ENCODE data around the gene C10orf71.

C10orf71 gene

GRCh38 chr10:49368256-49368655, 69.3 kb downstream of the C10orf71 start:
- H3K27me3 Mint-ChIP-seq (ENCODE audit: low read depth), result no peaks in the 10 kb centered on the region
- H3K9me3 Mint-ChIP-seq, result no peaks in the 10 kb centered on the region
- H3K36me3 Mint-ChIP-seq (ENCODE audit: low read depth), result no peaks in the 10 kb centered on the region
- H3K4me3 Mint-ChIP-seq, result no peak overlapping the region
- H3K27ac Mint-ChIP-seq, result no peak overlapping the region
- H3K4me1 Mint-ChIP-seq (ENCODE audit: low read depth), result no peaks in the 10 kb centered on the region

- no peaks in the 10 kb centered on the region for H3K9me3 Mint-ChIP-seq
- no peaks in the 10 kb centered on the region for H3K27me3 Mint-ChIP-seq (ENCODE audit: low read depth)
- H3K4me1 Mint-ChIP-seq (ENCODE audit: low read depth), result no peaks in the 10 kb centered on the region
- no peak overlapping the region for H3K4me3 Mint-ChIP-seq
- H3K27ac Mint-ChIP-seq, result no peak overlapping the region
- no peaks in the 10 kb centered on the region for H3K36me3 Mint-ChIP-seq (ENCODE audit: low read depth)
Observed at GRCh38 chr10:49369216-49370162, 70.5 kb downstream of the C10orf71 start.

GRCh38 chr10:49370326-49371100, 71.5 kb downstream of the C10orf71 start:
- H3K4me3 Mint-ChIP-seq, result no peak overlapping the region
- no peaks in the 10 kb centered on the region for H3K9me3 Mint-ChIP-seq
- no peak overlapping the region for H3K27ac Mint-ChIP-seq
- H3K27me3 Mint-ChIP-seq (ENCODE audit: low read depth), result peaks cover 5% of the 10 kb centered on the region
- no peaks in the 10 kb centered on the region for H3K36me3 Mint-ChIP-seq (ENCODE audit: low read depth)
- no peaks in the 10 kb centered on the region for H3K4me1 Mint-ChIP-seq (ENCODE audit: low read depth)

- Mint-ChIP-seq H3K36me3 (ENCODE audit: low read depth) (no peaks in the 10 kb centered on the region), H3K9me3 (no peaks in the 10 kb centered on the region), H3K4me1 (ENCODE audit: low read depth) (no peaks in the 10 kb centered on the region), H3K27me3 (ENCODE audit: low read depth) (peaks cover 5% of the 10 kb centered on the region), H3K4me3 (no peak overlapping the region), H3K27ac (no peak overlapping the region)
Observed at GRCh38 chr10:49371967-49372366, 73.0 kb downstream of the C10orf71 start.

- Mint-ChIP-seq H3K4me1 (ENCODE audit: low read depth) (no peaks in the 10 kb centered on the region), H3K27ac (no peak overlapping the region), H3K27me3 (ENCODE audit: low read depth) (peaks cover 5% of the 10 kb centered on the region), H3K4me3 (no peak overlapping the region), H3K9me3 (no peaks in the 10 kb centered on the region), H3K36me3 (ENCODE audit: low read depth) (no peaks in the 10 kb centered on the region)
Observed at GRCh38 chr10:49373361-49373760, 74.4 kb downstream of the C10orf71 start.

- Mint-ChIP-seq H3K4me1 (ENCODE audit: low read depth) (no peaks in the 10 kb centered on the region), H3K27me3 (ENCODE audit: low read depth) (peaks cover 5% of the 10 kb centered on the region), H3K36me3 (ENCODE audit: low read depth) (no peaks in the 10 kb centered on the region), H3K9me3 (no peaks in the 10 kb centered on the region), H3K4me3 (no peak overlapping the region), H3K27ac (no peak overlapping the region)
Observed at GRCh38 chr10:49374740-49375139, 75.8 kb downstream of the C10orf71 start.

- Mint-ChIP-seq H3K4me3 (no peak overlapping the region), H3K9me3 (no peaks in the 10 kb centered on the region), H3K4me1 (ENCODE audit: low read depth) (no peaks in the 10 kb centered on the region), H3K36me3 (ENCODE audit: low read depth) (no peaks in the 10 kb centered on the region), H3K27me3 (ENCODE audit: low read depth) (peaks cover 5% of the 10 kb centered on the region), H3K27ac (no peak overlapping the region)
Observed at GRCh38 chr10:49375611-49376010, 76.6 kb downstream of the C10orf71 start.

All from T-helper 1 cell treated with Interleukin-12 subunit alpha and Interleukin-12 subunit beta and Interleukin-4 antibody, amounts not matched to agents 30 μg/mL and 1 μg/mL, for 36 hours (primary cell).